Measurements from ENCODE around the gene KRTAP19-6.

- no peak for TF ChIP-seq ZFP41 (tag by site-specific recombination; IDR thresholded peaks at IDR 0.05; ENCODE audit: borderline replicate concordance)
- TF ChIP-seq, protein P1, sequence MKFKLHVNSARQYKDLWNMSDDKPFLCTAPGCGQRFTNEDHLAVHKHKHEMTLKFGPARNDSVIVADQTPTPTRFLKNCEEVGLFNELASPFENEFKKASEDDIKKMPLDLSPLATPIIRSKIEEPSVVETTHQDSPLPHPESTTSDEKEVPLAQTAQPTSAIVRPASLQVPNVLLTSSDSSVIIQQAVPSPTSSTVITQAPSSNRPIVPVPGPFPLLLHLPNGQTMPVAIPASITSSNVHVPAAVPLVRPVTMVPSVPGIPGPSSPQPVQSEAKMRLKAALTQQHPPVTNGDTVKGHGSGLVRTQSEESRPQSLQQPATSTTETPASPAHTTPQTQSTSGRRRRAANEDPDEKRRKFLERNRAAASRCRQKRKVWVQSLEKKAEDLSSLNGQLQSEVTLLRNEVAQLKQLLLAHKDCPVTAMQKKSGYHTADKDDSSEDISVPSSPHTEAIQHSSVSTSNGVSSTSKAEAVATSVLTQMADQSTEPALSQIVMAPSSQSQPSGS (tag by site-specific recombination; IDR thresholded peaks at IDR 0.05; ENCODE audit: low read depth): no peak
- TF ChIP-seq ZNF138 (tag by site-specific recombination; IDR thresholded peaks at IDR 0.05; ENCODE audit: borderline replicate concordance): no peak
- no peak for TF ChIP-seq ZNF274 (IDR thresholded peaks at IDR 0.05; ENCODE audit: low read length)
- TF ChIP-seq ZNF274 (tag by site-specific recombination; IDR thresholded peaks at IDR 0.05; ENCODE audit: borderline replicate concordance): no peak
- no peak for TF ChIP-seq ZBTB8A (tag by site-specific recombination; IDR thresholded peaks at IDR 0.05)
Measured at GRCh38 chr21:30515681-30516080, 26.0 kb downstream of the KRTAP19-6 start.

Measured in HEK293 (cell line).